Spinal cord (tissue), 10 donors: Measurements from ENCODE around the gene DNA2. TPM values are rescaled to one million over a fixed set of nuclear protein-coding genes. Genes with fewer than 3 reads are reported as not detected.
"Not testable (repeated sequence)": the region's sequence is repeated elsewhere in the genome, so short reads cannot be mapped to it uniquely, and the experiment has no call there.

Source experiments
- DNase-seq, 6 donors: peaks; one replicate each; pipeline versions ENCODE4 v3.0.0 to v3.0.0-alpha.2; 2013 to 2015; ENCODE audit warnings: low spot score in 6 of 6, low read depth in 4 of 6
- H3K27ac ChIP-seq: one replicate; pipeline ENCODE4 v1.5.1; 2013; ENCODE audit warnings: low read depth, low read length, control low read depth
- H3K27me3 ChIP-seq: one replicate; pipeline ENCODE4 v1.6.1; 2013; ENCODE audit warnings: low read length; ENCODE audit not compliant: control insufficient read depth, insufficient read depth
- H3K36me3 ChIP-seq: one replicate; pipeline ENCODE4 v1.6.1; 2013; ENCODE audit warnings: low read length; ENCODE audit not compliant: control insufficient read depth, insufficient read depth
- H3K4me1 ChIP-seq: one replicate; pipeline ENCODE4 v1.6.1; 2013; ENCODE audit warnings: low read length; ENCODE audit not compliant: control insufficient read depth, insufficient read depth
- H3K4me3 ChIP-seq: one replicate; pipeline ENCODE4 v1.5.1; 2013; ENCODE audit warnings: low read depth, low read length, control low read depth
- H3K9me3 ChIP-seq: one replicate; pipeline ENCODE4 v1.6.1; 2013; ENCODE audit warnings: low read length; ENCODE audit not compliant: control insufficient read depth, insufficient read depth
- WGBS: methylation state at CpG from one replicate; pipeline ENCODE4 v1.1.5; 2013; ENCODE audit warnings: missing lambda C conversion rate; ENCODE audit not compliant: insufficient coverage; 5-methylcytosine and 5-hydroxymethylcytosine counted together
- long read RNA-seq, 4 donors: transcript quantifications; one replicate each; lab custom pipeline, GENCODE V29; 2026
- polyA plus RNA-seq, 2 donors: library from polyadenylated mRNA; unstranded; fragments of 120-200 nt; gene quantifications; one replicate each; pipeline ENCODE4 v1.2.1, GENCODE V29; 2013; ENCODE audit not compliant: insufficient read length in 2 of 2
- total RNA-seq, 2 donors: library from RNA; depleted of rRNA in 1 of 2; stranded (reverse); fragments of 120-200 nt in 1 of 2; fragments of >200 nt in 1 of 2; gene quantifications; one replicate each; pipeline versions ENCODE4 v1.2.3 to v1.2.4, GENCODE V29; 2013 to 2014
- donor health status: healthy.

Gene DNA2
- total RNA-seq (10 to 100 TPM; 10.2 to 11.5 TPM), polyA plus RNA-seq (1 to 10 TPM; 5.9 to 7.6 TPM)
- long read RNA-seq, donor 1 = 0 reads
- long read RNA-seq, donor 2 = 0 reads
- long read RNA-seq, donor 3 = 0 reads
- long read RNA-seq, donor 4 = 0 reads

DNA sequence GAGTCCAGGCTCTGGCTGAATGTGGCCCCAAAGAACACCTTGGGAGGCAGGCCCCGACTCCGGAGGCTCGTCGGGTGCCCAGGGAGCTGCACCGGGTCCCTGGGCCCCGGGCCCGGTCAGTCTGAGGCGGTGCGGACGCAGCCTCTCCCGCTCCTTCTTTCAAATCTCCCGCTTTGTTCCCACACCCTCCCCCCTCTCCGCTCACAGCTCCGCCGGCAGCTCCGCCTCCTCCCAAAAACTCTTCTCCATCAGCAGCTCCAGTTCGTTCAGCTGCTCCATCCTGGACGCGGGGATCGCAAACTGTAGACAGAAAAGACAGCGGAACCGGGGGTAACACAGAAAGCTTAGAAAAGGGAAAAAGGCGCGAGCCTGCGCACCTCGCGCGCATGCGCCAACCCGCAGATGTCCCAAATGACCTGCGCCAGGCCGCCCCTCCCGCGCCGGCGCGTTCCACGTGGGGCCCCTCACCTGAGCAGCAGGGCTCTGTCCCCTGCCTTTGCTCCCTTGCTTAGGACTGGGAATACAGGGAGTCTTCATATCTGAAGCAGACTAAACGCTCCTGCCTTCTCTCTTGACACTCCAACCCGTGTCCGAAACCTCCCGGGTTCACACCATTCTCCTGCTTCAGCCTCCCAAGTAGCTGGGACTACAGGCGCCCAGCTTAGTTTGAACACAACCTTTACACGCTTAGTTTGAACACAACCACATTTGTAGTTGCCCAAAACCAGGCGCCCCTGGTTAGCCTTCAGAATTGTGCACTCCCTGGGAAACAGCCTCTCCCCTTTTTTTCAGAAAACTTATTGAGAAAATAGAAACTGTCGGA is at the start of gene DNA2:
Gene DNA2 (minus strand): TSS at position 388 of the 823 bp plus-strand sequence. CDS start 109 bp downstream, at position 279.
- peaks cover 7% of the 10 kb centered on the region for H3K36me3 ChIP-seq
- DNase-seq = peak; percentile 40 to 94 (median 69)
- no peaks in the 10 kb centered on the region for H3K9me3 ChIP-seq
- peak within 1 kb of the TSS; percentile 74 for H3K27ac ChIP-seq
- WGBS = 4% methylated on average over 46 of the region's 46 CpGs
- H3K27me3 ChIP-seq = no peaks in the 10 kb centered on the region
- peak within 1 kb of the TSS; percentile 76 for H3K4me3 ChIP-seq
- H3K4me1 ChIP-seq = no peaks in the 10 kb centered on the region

GRCh38 chr10:68518609-68519008 is 46.8 kb upstream of the DNA2 start:
- not testable (repeated sequence) for H3K9me3 ChIP-seq, H3K27me3 ChIP-seq, H3K4me3 ChIP-seq, H3K4me1 ChIP-seq, DNase-seq, H3K27ac ChIP-seq
- 100% methylated on average over 1 of the region's 11 CpGs for WGBS
- H3K36me3 ChIP-seq = peaks cover 22% of the 10 kb centered on the region

DNA sequence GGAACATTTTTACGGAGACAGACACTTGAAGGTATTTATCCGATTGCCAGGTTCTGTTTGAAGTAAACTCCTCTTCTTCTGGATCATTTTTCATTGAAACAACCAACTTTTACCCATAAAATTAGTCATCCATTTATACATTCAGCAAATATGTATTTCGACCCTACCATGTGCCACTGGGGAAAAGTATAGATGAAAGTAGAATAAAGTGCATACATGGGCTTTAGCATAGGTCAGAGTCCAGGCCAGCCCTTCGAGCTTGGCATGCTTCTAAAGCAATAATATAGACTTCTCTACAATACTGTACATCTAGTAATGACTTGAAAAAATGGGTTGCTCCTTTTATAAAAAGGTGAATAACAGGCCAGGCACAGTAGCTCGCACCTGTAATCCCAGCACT is 45.4 kb upstream of the DNA2 start:
- Histone ChIP-seq H3K36me3 (peaks cover 21% of the 10 kb centered on the region), H3K4me1 (no peaks in the 10 kb centered on the region), H3K27ac (no peak overlapping the region), H3K9me3 (no peaks in the 10 kb centered on the region), H3K27me3 (no peaks in the 10 kb centered on the region), H3K4me3 (no peak overlapping the region)
- DNase-seq = no peak
- 94% methylated on average over 3 of the region's 5 CpGs for WGBS

- Histone ChIP-seq H3K4me3 (no peak overlapping the region), H3K4me1 (no peaks in the 10 kb centered on the region), H3K36me3 (peaks cover 19% of the 10 kb centered on the region), H3K27me3 (no peaks in the 10 kb centered on the region), H3K9me3 (no peaks in the 10 kb centered on the region), H3K27ac (no peak overlapping the region)
- WGBS = 100% methylated on average over 1 of the region's 4 CpGs
- no peak for DNase-seq
These were observed 45.0 kb upstream of the DNA2 start for GRCh38 chr10:68516766-68517165.

DNA sequence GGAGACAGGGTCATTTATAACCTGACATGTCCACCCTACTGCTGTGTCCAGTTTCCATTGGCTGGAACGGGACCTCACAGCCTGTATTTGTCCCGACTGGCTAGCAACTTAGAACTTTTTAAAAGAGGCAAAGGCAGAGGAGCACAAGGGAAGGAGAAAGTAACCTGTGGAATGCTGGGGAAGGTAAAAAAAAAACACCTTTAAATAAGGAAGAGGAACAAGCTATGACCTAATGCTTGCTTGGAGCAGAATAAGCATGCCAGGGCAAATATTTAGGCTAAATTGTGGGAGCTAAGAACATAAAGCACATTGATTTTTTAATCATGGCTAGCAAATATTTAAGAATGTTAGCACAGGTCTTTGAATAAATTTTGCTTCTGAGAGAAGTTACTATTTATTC is 44.4 kb upstream of the DNA2 start:
- peaks cover 19% of the 10 kb centered on the region for H3K36me3 ChIP-seq
- H3K27ac ChIP-seq = not testable (repeated sequence)

DNA sequence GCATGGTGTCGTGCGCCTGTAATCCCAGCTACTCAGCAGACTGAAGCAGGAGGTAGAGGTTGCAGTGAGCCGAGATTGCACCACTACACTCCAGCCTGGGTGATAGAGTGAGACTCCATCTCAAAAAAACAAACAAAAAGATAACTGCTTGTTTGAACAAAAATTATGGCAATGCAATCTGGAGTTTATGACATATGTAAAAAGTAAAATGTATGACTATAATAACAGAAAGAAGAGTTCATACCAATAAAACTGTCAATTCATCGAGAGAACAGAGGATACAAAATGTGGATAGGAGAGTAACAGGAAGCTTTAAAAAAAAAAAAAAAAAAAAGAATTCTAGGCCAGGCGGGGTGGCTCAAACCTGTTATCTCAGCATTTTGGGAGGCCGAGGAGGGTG is 36.3 kb upstream of the DNA2 start:
- WGBS = no CpG with 5 or more reads among the region's 6 CpGs
- no peak for DNase-seq

More for the DNA sequence above, 44.4 kb upstream of the DNA2 start:
- WGBS = 50% methylated on average over 1 of the region's 2 CpGs
- not testable (repeated sequence) for H3K9me3 ChIP-seq, H3K4me1 ChIP-seq, H3K27me3 ChIP-seq, H3K4me3 ChIP-seq, DNase-seq

GRCh38 chr10:68506411-68506810 is 34.6 kb upstream of the DNA2 start:
- peaks cover 18% of the 10 kb centered on the region for H3K36me3 ChIP-seq
- no peaks in the 10 kb centered on the region for H3K9me3 ChIP-seq
- DNase-seq = no peak
- WGBS = no CpG with 5 or more reads among the region's 5 CpGs
- no peak overlapping the region for H3K4me3 ChIP-seq
- H3K27me3 ChIP-seq = no peaks in the 10 kb centered on the region
- H3K27ac ChIP-seq = no peak overlapping the region
- no peaks in the 10 kb centered on the region for H3K4me1 ChIP-seq

More for the DNA sequence above, 36.3 kb upstream of the DNA2 start:
- Histone ChIP-seq H3K27ac (no peak overlapping the region), H3K9me3 (no peaks in the 10 kb centered on the region), H3K27me3 (no peaks in the 10 kb centered on the region), H3K4me1 (no peaks in the 10 kb centered on the region), H3K4me3 (no peak overlapping the region), H3K36me3 (peaks cover 22% of the 10 kb centered on the region)

GRCh38 chr10:68502846-68503245 is 31.1 kb upstream of the DNA2 start:
- peaks cover 36% of the 10 kb centered on the region for H3K36me3 ChIP-seq
- no peak for DNase-seq
- no peaks in the 10 kb centered on the region for H3K9me3 ChIP-seq
- H3K27ac ChIP-seq = no peak overlapping the region
- no peaks in the 10 kb centered on the region for H3K4me1 ChIP-seq
- WGBS = no CpG with 5 or more reads among the region's 1 CpG
- H3K27me3 ChIP-seq = no peaks in the 10 kb centered on the region
- no peak overlapping the region for H3K4me3 ChIP-seq

DNA sequence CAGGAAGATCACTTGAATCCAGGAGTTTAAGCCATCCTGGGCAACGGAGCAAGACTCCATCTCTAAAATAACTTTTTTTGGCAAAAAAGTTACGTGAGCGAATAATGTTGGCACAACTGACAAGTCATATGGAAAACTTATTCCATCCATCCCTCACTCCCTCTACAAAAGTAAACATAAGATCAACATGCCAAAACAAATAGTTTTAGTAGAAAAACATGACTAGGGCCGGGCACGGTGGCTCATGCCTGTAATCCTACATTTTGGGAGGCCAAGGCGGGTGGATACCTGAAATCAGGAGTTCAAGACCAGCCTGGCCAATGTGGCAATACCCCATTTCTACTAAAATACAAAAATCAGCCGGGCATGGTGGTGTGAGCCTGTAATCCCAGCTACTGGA is 29.9 kb upstream of the DNA2 start:
- no peaks in the 10 kb centered on the region for H3K4me1 ChIP-seq
- H3K9me3 ChIP-seq = no peaks in the 10 kb centered on the region
- no peak for DNase-seq
- H3K27me3 ChIP-seq = no peaks in the 10 kb centered on the region
- H3K4me3 ChIP-seq = no peak overlapping the region
- no peak overlapping the region for H3K27ac ChIP-seq
- peaks cover 39% of the 10 kb centered on the region for H3K36me3 ChIP-seq
- 100% methylated on average over 3 of the region's 7 CpGs for WGBS

DNA sequence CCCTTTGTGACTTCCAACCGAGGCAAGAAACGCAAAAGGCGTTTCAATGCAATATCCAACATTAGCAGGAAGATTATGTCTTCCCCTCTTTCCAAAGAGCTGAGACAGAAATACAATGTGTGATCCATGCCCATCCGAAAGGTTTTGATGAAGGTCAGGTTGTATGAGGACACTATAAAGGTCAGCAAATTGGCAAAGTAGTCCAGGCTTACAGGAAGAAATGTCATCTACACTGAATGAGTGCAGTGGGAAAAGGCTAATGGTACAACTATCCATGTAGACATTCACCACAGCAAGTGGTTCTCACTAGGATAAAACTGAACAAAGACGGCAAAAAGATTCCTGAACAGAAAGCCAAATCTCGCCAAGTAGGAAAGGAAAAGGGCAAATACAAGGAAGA is 27.8 kb upstream of the DNA2 start:
- 96% methylated on average over 3 of the region's 6 CpGs for WGBS
- Histone ChIP-seq H3K27me3 (no peaks in the 10 kb centered on the region), H3K27ac (no peak overlapping the region), H3K4me1 (no peaks in the 10 kb centered on the region), H3K36me3 (peaks cover 32% of the 10 kb centered on the region), H3K9me3 (no peaks in the 10 kb centered on the region), H3K4me3 (no peak overlapping the region)
- no peak for DNase-seq
